ENCODE results near the gene HOMER3.
A peak's percentile ranks its signal among the peaks of the same experiment; 100 is the strongest.

DNA sequence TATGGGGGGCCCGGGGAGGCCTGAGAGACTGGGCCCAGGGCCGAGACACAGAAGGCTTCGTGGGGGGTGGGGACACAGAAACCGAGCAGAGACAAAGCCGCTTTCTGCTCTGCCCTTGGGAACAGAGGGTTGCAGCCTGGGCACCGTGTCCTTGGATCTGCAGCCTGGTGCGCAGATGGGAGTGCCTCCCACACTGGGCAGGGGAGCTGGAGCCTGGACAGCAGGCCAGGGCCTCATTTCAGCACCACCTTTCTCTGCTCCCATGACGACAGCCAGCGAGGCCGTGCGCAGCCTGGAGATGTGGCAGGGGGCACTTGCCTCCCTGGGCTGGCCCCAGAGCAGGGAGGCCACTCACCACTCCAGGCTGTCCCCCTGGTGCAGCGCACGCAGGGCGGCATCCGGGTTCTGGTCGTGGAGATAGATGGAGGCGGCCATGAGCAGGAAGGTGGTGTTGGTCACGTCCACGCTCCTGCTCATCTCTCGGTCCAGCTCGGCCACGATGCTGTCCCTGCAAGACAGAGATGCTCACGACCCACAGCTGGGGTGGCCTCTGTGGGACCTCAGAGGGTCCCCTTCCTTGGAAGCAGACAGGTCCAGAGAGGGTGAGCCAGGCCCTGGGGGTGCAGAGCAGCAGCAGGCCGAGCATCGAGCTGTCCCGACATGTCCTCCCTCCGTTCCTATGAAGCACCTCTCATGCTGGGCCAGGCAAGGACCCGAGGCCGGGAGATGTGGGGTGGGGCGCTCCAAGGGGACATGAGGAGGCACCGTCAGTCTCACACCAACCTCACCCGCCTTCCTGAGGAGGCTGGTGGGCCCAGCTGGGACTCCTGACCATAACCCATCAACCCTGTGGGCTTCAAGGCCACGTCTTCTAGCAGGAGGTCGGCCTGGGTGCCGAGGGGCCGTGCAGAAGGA, 34.2 kb downstream of the HOMER3 start:
- TF ChIP-seq POLR2A (IDR thresholded peaks at IDR 0.05; ENCODE audit: low read depth, low read length) (no peak), POLR2AphosphoS5 (IDR thresholded peaks at IDR 0.05; ENCODE audit: low read depth, low read length) (peak; percentile 20)
